Right lung (tissue), 5 donors: ENCODE data around the gene LOX. TPM values are rescaled to one million over a fixed set of nuclear protein-coding genes. Genes with fewer than 3 reads are reported as not detected.
"Not testable (repeated sequence)": the region's sequence is repeated elsewhere in the genome, so short reads cannot be mapped to it uniquely, and the experiment has no call there.

ENCODE experiments used
- DNase-seq, 2 donors: peaks; one replicate each; pipeline ENCODE4 v3.0.0-alpha.2; 2013
- polyA plus RNA-seq, 5 donors: library from polyadenylated mRNA; unstranded; fragments of 120-200 nt; gene quantifications; one replicate each; pipeline versions ENCODE4 v1.2.1 to v1.2.3, GENCODE V29; 2013; ENCODE audit warnings: inconsistent platforms in 1 of 5, low replicate concordance in 1 of 5; ENCODE audit not compliant: insufficient read length in 5 of 5, insufficient read depth in 1 of 5

The LOX gene
- polyA plus RNA-seq, 5 donors: 18.5 to 34.2 (median 29.1) TPM

DNA sequence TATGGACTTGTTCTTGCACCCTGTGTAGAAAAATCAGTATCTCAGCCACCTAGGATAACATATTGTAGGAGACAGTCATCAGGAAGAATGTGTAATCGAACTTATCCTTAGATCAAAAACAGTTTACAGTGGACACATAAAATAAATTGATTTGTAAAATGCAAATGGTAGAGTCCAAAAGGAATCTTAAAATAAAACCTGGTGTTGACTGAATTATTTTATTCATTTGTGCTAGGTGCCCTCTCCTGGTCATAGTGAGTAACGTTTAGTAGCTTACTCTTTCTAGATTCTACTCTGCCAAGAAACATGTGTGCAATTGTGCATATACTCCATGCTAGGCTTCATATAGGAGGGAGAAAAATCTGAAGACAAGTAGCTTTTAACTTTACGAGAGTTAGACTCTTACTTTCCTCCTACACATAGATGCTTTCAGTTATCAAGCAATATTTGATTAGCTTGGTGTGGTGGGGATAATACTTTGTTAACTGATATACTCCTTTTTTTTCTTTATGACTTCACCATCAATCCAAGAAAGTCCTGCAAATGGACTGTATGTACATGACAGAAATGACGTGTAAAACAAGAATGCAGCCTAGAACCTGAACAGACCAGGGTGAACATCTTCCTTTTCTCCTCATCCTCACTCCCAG lies 23.7 kb upstream of the LOX start:
- DNase-seq: peak in 1 of 2 donors; percentile 27

DNA sequence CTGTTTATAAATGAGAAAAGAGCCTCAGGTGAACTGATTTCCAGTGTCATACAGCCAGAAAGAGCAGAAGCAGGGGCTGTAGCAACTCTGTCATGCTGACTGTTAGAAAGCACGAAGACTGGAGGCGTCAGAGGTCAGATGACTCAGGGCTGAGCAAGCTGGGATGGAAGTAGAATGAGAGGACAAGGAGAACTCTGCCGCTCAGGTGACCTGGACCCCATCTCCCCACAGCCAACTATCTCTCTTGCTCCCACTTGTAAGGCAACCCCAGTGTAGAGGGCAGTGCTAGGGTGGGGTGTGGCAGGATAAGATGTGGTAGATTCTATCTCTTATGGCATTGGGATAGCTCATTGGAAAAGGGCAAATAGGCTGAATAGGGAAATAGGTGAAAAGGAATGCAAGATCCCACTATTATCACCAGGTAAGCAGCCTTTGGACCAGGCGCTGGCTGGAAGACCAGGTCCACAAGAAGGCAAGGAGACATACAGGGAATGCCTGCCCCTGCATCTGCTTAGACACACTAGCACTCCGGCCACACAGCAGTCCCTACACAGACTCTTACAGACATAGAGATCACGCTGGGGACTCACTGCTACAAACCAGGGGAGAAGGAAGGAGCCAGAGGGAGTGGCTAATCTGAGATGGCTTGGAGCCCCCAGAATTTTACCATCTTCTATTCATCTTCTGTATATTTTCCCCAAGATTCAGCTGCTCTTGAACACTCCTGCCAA lies 21.2 kb upstream of the LOX start:
- DNase-seq: no peak

DNA sequence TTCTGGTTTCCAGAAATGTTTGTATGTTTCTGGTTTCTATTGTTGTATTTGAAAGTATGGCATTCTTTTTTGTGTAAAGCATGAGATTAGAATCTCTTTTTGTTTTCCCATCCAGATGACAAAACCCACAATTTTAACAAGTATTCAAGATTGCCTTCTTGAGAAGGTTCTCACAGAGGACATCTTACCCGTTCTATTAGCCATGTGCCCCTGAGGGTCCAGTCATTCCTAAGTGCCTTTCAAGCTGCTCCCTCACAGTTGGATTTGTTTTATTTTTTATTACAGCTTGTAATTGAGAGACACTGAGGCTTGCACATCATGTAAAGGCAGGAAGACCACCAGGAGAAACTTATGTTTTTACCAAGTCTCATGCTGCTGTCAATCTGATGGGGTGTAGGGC lies 19.3 kb upstream of the LOX start:
- no peak for DNase-seq

DNA sequence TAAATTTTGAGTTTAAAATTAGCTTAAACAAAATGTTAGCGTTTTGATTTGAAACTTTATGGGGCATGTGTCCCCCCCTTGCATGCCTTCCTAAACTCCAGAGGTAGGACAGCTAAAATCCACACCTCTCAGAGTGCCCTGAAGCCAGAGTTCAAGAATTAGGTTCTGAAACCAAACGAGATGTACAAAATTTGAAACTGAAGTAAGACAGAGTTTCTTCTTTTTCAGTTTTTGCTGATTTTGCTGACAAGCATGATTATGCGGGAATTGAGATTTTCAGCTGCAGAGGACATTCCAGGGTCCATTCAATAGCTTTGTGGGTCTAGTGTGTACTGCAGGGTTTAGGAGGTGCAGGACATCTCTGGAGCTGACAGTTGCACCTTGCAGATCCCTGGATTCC lies 17.1 kb upstream of the LOX start:
- no peak for DNase-seq

DNA sequence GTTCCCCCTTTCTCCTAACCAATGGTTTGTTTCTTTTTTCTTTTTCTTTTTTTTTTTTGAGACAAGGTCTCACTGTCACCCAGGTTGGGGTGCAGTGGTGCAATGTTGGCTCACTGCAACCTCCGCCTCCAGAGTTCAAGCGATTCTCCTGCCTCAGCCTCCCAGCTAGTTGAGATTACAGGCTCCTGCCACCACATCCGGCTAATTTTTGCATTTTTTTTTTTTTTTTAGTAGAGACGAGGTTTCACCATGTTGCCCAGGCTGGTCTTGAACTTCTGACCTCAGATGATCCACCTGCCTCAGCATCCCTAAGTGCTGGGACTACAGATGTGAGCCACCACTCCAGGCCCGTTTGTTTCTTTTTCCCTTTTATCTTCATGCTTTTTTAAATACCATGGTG lies 16.2 kb upstream of the LOX start:
- DNase-seq: not testable (repeated sequence)

DNA sequence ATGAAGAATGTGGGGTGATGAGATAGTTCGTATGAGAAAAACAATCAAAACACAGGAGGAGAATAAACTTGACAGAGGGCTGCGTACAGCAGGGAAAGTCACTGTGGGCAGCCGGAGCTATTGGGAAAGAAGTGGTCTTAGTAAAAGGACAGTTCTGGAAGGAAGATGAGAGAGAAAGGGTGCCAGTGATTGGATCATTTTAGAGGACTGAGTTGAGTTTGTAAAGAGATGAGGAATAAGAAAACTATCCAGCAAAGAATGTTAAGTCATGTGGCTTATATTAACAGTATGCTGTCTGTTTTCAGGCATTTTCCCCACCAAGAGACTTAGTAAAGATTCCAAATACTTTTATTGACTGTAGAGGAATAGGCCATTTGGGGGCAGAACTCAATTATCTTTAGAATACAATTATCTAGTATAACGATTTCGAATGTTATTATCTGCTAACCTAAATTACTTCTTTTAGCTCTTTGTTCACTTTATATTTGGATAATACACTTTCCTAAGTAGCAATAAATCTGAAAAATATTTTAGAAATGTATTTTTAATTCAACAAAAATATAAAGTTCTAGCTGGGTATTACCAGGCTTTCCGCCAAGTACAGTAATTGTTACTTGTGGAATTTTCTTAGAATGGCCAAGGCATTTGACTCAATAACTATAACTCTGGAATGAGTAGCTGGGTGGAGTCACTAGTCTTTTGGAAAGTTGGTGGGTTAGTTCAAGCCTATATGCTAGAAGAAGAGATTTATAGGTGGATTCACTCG lies 15.5 kb upstream of the LOX start:
- no peak for DNase-seq

DNA sequence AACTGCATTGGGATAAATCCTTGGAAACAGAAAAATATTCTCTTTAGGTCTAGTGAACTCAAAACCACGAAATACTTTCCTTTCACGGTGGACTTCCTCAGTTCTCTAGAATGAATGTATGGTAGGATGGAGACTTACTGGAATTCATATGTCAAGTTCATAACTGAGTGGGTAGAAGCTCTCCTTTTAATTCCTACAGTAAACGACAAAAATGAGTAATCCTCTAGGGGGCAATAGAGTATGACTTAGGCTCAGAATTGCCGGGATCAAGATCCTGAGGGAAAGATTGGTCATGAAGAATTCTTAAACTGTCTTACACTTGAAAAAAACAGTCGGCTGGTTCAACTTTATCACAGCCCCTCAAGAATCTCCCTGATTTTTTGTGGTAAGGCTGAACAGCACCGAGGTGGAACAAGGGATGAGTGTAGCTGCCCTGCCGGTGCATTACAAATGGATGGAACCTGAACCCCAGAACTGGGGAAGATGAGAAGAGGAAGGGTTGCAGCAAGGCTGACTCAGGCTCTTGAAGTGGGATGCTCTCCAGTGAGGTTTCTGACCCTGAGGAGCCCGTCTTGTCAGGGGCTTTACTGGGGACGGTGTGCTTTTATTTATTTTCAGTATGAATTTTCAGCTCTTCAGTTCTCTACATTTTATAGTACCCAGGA lies 14.0 kb upstream of the LOX start:
- DNase-seq: no peak

DNA sequence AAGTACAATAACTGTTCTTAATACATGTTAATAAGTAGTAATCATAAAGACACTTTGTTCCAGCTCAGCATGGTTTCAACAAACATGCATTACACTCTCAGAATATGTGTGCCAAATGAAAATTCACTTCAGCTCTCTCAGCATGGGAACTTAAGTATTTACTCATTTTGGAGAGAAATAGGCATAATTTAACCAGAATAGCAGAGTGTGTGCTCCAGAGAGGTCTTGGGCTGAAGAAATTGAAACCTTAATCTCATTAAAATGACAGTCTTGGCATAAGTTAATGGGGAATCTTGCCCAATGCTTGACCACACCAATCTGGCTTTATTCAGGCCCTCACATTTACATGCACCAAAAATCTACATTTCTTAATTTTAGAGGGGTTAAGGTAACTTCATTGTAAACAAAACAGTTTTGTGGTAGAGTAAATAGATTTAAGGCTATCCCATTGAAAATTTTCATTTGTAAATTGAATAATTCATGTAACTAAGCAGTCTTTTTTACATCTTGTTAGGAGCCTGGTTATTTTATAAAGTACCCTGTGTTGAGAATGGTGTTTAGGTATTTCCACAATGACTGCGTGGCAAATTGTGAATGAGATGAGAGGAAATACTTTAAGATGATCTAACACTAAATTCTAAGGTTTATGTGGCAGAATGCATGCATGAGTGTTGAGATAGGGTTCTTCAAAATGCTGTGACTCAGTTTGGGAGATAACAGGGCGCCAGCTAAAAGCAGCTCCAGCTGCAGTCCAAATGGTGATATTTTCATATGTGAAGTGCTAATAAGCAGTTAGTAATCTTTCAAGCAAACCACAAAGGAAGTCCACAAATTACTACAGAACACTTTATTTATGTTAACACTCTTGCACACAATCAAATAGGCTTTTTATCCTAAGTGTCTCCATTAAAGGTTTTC lies 11.3 kb upstream of the LOX start:
- DNase-seq: no peak

DNA sequence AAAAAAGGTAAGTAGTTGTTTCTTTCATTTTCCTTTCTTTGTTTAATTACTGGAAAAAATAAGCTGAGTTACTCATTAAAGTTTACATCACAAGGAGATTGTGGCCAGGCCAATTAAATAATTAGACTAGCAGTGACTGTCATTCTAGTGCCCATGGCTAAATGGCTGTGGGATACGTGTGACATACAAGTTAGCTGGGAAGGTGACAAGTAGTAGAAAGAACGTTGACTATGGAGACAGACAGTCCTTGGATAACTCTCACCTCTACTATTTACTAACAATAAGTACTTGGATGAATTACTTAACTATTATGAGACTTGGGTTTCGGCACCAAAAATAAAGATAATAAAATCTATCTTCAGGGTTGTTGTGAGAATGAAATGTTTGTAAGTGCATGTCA lies 7.0 kb upstream of the LOX start:
- DNase-seq: no peak

DNA sequence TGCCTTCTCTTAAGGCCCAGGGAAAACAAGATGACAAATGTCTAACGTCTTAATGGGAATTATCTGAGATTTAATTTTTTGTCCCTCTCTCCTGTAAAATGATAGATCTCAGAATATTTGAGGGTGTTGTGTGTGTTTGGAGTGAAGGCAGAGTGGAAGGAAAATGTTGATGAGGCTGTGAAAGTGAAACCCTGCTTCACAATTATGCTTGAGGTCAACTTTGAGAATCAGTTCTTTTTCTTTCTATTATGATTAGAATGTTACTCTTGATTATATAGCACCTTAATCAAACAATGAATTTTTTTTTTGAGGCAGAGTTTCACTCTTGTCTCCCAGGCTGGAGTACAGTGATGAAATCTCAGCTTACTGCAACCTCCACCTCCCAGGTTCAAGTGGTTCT lies 5.5 kb upstream of the LOX start:
- no peak for DNase-seq

DNA sequence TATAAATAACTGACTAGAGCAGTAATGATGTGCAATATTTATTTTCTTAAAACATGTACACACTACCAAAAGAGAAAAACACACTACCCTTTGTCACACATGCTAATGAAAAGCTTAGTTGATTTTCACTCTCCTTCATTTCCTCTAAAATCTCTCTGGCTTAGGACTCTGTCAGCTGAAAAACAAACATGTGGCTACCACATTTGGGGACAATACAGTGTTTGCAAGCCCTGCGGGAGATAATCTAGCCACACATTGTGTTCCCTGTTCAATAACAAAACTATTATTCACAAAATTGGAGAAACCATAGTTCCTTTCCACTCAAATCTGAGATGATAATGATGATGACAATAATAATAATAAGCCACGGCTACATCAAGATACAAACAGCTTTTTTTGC lies 3.5 kb upstream of the LOX start:
- DNase-seq: no peak

DNA sequence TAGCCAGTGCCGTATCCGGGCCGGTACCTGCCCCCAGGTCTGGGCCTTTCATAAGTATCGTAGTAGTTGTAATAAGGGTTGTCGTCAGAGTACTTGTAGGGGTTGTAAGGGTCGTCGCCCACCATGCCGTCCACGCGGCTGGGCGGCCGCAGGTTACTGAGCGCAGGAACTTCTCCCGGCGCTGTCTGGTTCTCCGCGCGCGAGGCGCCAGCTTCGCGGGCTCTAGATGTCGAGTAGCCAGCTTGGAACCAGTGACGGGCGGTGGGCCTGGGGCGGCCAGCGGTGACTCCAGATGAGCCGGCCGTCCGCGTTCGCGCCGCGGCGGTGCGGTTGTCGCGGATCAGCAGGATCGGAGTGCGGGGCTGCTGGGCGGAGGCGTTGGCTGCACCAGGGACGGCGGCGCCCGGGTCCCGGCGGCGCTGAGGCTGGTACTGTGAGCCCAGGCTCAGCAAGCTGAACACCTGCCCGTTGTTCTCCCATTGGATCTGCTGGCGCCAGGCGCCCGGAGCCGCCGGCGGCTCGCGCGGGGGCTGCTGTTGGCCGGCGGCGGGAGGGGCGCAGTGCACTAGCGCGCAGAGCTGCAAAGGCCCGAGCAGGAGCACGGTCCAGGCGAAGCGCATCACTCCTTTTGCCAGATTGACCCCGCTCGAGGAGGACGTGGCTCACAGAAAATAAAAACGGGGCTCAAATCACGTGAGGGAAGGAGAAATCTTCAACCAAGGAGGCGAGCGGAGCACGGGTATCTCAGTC lies 518 bp downstream of the LOX start:
- peak; percentile 48 to 50 for DNase-seq

DNA sequence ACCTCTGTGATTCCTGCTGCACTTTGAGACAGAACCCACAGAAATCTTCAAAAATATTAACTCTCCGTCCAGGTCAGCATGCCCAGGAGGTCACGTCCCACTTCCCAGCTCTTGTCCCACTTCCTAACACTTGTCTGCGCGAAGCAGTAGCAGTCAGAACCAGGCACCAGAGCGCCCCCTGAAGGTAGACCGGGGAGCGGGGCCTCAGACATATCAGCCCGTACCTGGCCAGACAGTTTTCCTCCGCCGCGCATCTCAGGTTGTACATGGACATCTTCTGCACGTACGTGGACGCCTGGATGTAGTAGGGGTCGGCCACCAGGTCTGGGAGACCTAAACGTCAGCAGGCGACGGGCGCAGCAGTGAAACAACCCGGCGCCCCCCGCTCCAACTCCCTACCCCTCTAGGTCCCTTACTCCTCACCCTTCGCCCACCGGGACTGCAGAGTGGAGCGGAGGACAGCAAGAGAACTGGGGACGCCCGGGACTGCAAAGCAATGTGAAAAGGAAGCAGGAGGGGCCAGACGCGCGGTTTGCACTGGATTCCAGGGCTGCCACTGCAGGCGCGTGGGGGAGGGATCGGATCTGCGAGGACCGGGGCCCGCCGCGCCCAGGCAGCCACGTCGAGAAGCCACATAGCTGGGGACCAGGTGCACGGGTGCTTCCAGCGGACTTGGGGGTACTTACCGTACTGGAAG lies 1.2 kb downstream of the LOX start:
- DNase-seq: peak; percentile 70 to 77

DNA sequence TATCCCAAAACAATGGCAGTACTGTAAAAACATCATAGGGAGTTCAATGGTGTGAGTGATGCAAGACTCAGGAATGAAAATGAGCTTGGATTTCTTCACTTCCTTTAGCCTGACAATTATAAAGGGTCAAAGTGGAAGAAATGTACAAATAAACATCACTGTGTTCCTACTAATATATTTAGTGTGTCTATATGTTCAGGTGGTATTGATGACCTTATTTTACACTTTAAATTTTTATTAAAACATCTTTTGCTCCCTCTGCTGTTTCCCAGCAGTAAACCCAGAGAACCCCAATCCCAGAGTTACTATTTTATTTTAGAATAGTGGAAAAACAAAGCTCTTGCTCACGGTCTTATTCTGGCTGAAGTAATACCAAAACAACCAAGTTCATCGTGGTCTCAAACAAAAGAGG lies 2.0 kb downstream of the LOX start:
- peak; percentile 31 to 52 for DNase-seq

DNA sequence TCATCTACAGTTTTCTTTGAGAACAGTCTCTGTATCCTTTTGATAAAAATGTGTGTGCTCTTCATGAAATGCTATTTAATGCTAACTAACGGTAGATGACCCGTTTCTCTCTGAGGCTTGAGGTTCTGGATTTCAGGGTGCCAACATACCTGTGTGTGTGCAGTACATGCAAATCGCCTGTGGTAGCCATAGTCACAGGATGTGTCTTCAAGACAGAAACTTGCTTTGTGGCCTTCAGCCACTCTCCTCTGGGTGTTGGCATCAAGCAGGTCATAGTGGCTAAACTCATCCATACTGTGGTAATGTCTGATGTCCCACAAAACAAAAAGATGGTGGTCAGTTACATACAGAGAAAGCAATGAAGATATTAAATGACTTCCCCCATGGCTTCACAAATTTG lies 4.2 kb downstream of the LOX start:
- no peak for DNase-seq

DNA sequence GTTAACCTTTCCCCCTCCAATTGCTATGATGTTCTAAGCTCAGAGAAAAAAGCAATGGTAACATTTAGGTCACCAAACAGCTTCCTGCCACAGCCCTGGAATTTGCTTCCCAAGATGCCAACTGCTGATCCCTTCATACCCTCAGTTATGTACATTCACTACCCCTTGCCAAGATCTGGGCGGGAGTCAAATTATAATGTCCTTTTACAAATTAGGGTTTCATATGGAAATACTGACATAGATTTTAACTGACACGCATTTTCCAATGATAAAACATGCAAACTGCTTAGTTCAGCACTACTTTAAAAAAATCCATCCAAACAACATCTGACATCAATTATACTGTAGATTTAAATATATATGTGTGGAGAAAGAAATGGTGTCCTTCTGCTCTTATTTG lies 5.0 kb downstream of the LOX start:
- DNase-seq: no peak

DNA sequence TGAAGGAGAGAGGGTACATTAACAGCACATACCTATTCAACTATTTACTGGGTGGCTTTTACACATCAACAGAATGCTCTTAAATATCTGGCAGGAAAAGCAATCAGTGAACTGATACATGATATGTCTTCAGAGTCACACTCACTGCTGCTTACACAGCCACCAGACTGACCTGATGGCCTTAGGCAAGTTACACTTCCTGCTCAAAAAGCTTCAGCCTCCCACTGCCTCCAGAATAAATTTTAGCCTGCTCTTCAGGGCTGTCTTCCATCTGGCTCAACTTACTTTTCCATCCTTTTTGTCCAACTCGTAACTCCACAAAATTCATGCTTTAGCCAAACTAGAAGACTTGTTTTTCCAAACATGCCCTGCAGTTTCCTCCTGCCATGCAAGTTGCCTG lies 10.7 kb downstream of the LOX start:
- DNase-seq: no peak

DNA sequence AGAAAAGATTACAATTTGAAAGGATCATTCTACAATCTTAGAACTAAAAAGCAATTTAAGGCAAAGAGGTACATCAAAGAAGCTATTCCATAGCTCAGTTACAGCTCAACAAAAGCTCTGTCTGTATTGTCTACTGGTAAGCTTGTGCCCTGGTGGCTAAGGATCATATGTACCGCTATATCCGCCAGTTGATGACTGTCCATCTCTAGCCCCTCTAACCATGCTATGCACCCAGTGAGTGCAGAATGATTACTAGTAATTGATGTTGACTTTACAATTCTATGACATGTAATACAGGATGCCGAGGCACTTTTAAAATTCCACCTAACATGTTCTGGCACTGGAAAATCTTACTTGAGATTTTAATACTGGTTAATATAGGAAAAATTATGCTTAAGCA lies 13.1 kb downstream of the LOX start:
- no peak for DNase-seq

DNA sequence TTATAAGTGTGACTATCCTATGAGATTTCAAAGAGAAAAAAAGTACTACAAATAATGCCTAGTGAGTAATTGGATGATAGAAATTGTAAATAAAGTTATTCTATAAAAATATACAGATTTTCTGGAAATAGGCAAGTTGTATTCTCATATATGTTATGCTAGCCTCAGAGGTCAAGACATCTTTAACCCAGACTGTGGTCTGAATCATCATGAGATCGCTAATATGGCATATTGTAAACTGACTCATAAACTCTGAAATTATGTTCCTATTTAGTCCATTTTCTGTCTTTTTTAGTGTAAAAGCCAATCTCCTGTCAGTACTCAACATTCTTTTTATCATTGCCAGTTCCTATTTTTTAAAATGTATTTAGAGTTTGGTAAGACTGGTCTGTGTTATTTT lies 14.2 kb downstream of the LOX start:
- DNase-seq: no peak

DNA sequence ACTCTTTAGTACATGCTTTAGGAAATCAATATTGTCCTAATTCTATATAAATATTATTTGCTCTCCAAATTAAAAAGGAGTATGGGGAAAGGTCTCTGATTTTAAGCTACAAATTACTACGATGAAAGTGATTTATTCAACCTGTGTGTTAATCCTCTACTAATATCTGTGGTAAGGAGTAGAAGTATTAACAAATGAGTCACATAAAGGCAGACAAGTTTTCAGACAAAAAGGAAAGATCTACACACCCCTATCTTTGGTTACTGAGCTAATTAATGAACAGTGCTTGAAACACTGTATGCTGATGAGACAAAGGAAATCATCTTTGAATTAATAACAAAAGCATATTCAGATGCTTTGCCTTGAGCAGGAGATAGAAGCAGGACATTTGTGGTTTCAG lies 15.9 kb downstream of the LOX start:
- DNase-seq: no peak
